ENCODE data around the gene HECW1. TPM values are rescaled to one million over a fixed set of nuclear protein-coding genes. Genes with fewer than 3 reads are reported as not detected.

HECW1 gene
- polyA plus RNA-seq, 2 of the 4 experiments (the other 2 are of a cell fraction), result 11.3 TPM

- Histone ChIP-seq H3K4me3 (no peak overlapping the region), H3K4me2 (no peak overlapping the region), H3K4me1 (no peaks in the 10 kb centered on the region), H3K9me3 (no peaks in the 10 kb centered on the region), H3K27ac (no peak overlapping the region)
- no peak for ATAC-seq
- CTCF ChIA-PET, result no interaction called here
- 90% methylated on average over 7 of the region's 7 CpGs for WGBS (ENCODE audit: missing lambda C conversion rate)
- POLR2A ChIA-PET, result no interaction called here
- no peak for DNase-seq (ENCODE audit: low read depth in 1 of 2, low spot score in 1 of 2)
- FAIRE-seq, result no peak
- TF ChIP-seq KDM1A (IDR thresholded peaks at IDR 0.05; ENCODE audit: low read depth), result no peak
- TF ChIP-seq ATOH8 (CRISPR knock-in tag; IDR thresholded peaks at IDR 0.05; ENCODE audit: low read depth), result no peak
- TF ChIP-seq HES2 (IDR thresholded peaks at IDR 0.05), result no peak
- no peak for TF ChIP-seq CHD2 (IDR thresholded peaks at IDR 0.05; ENCODE audit: low read length, partially characterized antibody)
- TF ChIP-seq HMGXB4 (CRISPR knock-in tag; IDR thresholded peaks at IDR 0.05; ENCODE audit: borderline replicate concordance), result no peak
- TF ChIP-seq ESRRA (IDR thresholded peaks at IDR 0.05; ENCODE audit: borderline replicate concordance, low read length), result no peak
- no peak for TF ChIP-seq CBX8 (IDR thresholded peaks at IDR 0.05)
- no peak for TF ChIP-seq NPAS2 (CRISPR knock-in tag; IDR thresholded peaks at IDR 0.05; ENCODE audit: borderline replicate concordance)
- no peak for TF ChIP-seq ZSCAN20 (CRISPR knock-in tag; IDR thresholded peaks at IDR 0.05)
- TF ChIP-seq HOXA7 (CRISPR knock-in tag; IDR thresholded peaks at IDR 0.05), result no peak
- no peak for TF ChIP-seq PHF8 (IDR thresholded peaks at IDR 0.05; ENCODE audit: borderline replicate concordance, low read depth)
- no peak for TF ChIP-seq JUNB (IDR thresholded peaks at IDR 0.05)
- no peak for TF ChIP-seq RFX5 (IDR thresholded peaks at IDR 0.05)
- no peak for TF ChIP-seq ZFP36 (IDR thresholded peaks at IDR 0.05; ENCODE audit: borderline replicate concordance, partially characterized antibody)
- TF ChIP-seq POLR2A (IDR thresholded peaks at IDR 0.05; ENCODE audit: low read length), result no peak
- TF ChIP-seq TFCP2L1 (CRISPR knock-in tag; IDR thresholded peaks at IDR 0.05), result no peak
- TF ChIP-seq CTCF (IDR thresholded peaks at IDR 0.05), result no peak
- no peak for TF ChIP-seq FOSB (CRISPR knock-in tag; IDR thresholded peaks at IDR 0.05)
Measured at GRCh38 chr7:43140186-43140585, 27.7 kb downstream of the HECW1 start.

GRCh38 chr7:43141091-43141490, 28.6 kb downstream of the HECW1 start:
- DNase-seq (ENCODE audit: low read depth in 1 of 2, low spot score in 1 of 2) (no peak), FAIRE-seq (no peak), ATAC-seq (no peak)
- WGBS (ENCODE audit: missing lambda C conversion rate), result 17% methylated on average over 5 of the region's 5 CpGs
- POLR2A ChIA-PET, result no interaction called here
- no peak for TF ChIP-seq MYC (IDR thresholded peaks at IDR 0.05; ENCODE audit: borderline replicate concordance, low read length)
- TF ChIP-seq MAX (IDR thresholded peaks at IDR 0.05), result no peak
- Histone ChIP-seq H3K4me2 (no peak overlapping the region), H3K4me3 (no peak overlapping the region), H3K4me1 (no peaks in the 10 kb centered on the region), H3K9me3 (no peaks in the 10 kb centered on the region; the same call in 2 of the 3 replicates), H3K27ac (no peak overlapping the region)
- CTCF ChIA-PET, result no interaction called here

- no peak overlapping the region for H3K27ac ChIP-seq
- FAIRE-seq, result no peak
- H3K9me3 ChIP-seq, result no peaks in the 10 kb centered on the region; the same call in 2 of the 3 replicates
- CTCF ChIA-PET, result interaction anchor here (0.6 to 1.0 kb wide), 2 partner anchors 12 to 572 kb away, joined by 3 read pairs; no protein-coding TSS in a partner anchor
- no peak overlapping the region for H3K4me3 ChIP-seq
- H3K4me1 ChIP-seq, result no peaks in the 10 kb centered on the region
- no peak overlapping the region for H3K4me2 ChIP-seq
- POLR2A ChIA-PET, result no interaction called here
- WGBS (ENCODE audit: missing lambda C conversion rate), result 55% methylated on average over 5 of the region's 5 CpGs
- no peak for ATAC-seq
- no peak for DNase-seq (ENCODE audit: low read depth in 1 of 2, low spot score in 1 of 2)
- TF ChIP-seq ZFP36 (IDR thresholded peaks at IDR 0.05; ENCODE audit: borderline replicate concordance, partially characterized antibody) (no peak), ESRRA (IDR thresholded peaks at IDR 0.05; ENCODE audit: borderline replicate concordance, low read length) (no peak), PHF8 (IDR thresholded peaks at IDR 0.05; ENCODE audit: borderline replicate concordance, low read depth) (no peak), ZC3H11A (IDR thresholded peaks at IDR 0.05) (no peak), CHD4 (IDR thresholded peaks at IDR 0.05; ENCODE audit: borderline replicate concordance) (no peak), HEYL (CRISPR knock-in tag; IDR thresholded peaks at IDR 0.05) (no peak), NPAS2 (CRISPR knock-in tag; IDR thresholded peaks at IDR 0.05; ENCODE audit: borderline replicate concordance) (no peak), NFE2L2 (conservative IDR thresholded peaks at IDR 0.05; ENCODE audit: low read length) (no peak)
Measured at GRCh38 chr7:43142703-43143102, 30.3 kb downstream of the HECW1 start.
